Measurements from ENCODE around the gene GPR42.

GRCh38 chr19:35327642-35328041, 43.2 kb upstream of the GPR42 start:
- TF ChIP-seq CTCF (IDR thresholded peaks at IDR 0.05) (peak; percentile 54), ZFX (IDR thresholded peaks at IDR 0.05; ENCODE audit: borderline replicate concordance) (no peak)
